IPS-11a (cell line): ENCODE results near the gene INSM1.

Experiments
- H3K4me3 ChIP-seq: one replicate; pipeline ENCODE4 v1.5.1; 2013; ENCODE audit warnings: low read depth, low read length, control low read depth

The INSM1 gene

GRCh38 chr20:20417876-20418676 lies 50.2 kb downstream of the INSM1 start:
- H3K4me3 ChIP-seq: no peak overlapping the region
